Ecto neural progenitor cell (in vitro differentiated cells): Measurements from ENCODE around the gene SLC22A3.
"Not testable (repeated sequence)": the region's sequence is repeated elsewhere in the genome, so short reads cannot be mapped to it uniquely, and the experiment has no call there.

Source experiments
- DNase-seq: peaks from one replicate; pipeline ENCODE4 v3.0.0-alpha.2; 2018; ENCODE audit warnings: low spot score

Gene SLC22A3

DNA sequence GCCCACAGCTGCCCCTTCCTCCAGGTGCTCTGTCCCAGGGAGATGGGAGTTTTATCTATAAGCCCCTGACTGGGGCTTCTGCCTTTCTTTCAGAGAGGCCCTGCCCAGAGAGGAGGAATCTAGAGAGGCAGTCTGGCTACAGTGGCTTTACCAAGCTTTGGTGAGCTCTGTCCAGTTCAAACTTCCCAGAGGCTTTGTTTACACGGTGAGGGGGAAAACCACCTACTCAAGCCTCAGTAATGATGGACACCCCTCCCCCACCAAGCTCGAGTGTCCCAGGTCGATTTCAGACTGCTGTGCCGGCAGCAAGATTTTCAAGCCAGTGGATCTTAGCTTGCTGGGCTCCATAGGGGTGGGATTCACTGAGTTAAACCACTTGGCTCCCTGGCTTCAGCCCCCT, 25.4 kb downstream of the SLC22A3 start:
- not testable (repeated sequence) for DNase-seq

DNA sequence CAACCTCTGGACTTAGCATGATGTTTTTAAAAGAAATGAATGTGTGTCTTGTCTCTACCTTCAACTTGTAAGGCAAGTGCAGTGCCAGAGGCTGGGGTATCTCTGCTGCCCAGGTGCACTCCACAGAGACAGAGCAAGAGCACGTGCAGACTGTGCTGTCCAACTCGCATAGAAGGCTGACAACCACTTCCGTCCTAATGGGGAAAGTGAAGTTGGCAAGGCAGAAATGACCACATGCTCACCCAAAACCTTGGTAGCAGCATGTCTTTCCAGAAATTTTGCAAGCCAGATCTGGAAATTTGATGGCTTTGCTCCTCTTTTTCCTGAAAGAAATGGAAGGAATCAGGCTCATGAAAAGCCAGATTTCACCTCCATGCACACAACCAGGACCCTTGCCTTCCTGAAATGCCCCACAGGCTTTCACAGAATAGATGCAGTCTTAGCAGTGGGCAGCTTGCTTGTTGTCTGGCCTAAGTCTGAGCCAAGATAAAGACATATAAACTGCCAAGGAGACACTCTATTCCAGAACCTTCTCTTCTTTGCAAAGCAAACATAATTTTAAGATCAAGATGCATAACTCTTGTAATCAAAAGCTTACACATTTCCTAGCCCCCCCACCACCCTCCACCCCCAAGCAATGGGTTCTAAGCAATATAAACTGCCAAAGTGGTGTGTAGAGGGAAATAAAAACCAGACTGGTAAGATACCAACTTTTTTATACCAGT, 26.8 kb downstream of the SLC22A3 start:
- no peak for DNase-seq

DNA sequence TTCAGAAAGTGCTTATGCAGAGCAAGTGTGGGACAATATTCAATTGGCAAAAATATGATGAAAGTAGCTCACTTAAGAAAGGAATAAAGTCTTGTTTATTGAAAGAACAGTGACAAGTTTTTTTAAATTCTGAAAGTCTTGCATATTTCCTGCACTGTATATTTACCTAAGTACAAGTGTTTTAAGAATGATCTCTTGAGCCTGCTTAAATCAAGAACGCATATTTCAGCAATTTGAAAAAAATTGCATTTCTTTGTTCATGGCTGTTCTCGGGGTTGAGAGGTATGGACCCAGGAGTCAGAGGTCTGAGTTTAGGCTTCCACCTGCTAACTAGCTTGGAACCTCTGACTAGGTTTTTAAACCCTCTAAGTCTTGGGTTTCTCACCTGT, 27.4 kb downstream of the SLC22A3 start:
- no peak for DNase-seq

DNA sequence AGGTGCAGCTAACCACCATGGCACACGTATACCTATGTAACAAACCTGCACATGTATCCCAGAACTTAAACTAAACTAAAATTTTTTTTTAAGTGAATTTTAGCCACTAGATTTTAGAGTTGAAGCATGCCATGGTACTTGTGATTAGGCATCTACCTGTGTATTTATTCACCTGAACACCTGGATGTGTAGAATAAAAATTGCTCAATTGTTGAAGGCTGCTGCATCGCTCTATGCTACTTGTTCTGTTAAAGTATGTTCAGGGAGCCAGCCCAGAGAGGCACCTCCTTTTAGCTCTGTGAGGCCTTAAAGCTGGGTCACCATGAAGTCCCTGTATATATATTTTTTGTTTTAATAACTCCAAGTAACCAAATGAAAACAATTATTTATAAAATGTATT, 28.3 kb downstream of the SLC22A3 start:
- DNase-seq: no peak

DNA sequence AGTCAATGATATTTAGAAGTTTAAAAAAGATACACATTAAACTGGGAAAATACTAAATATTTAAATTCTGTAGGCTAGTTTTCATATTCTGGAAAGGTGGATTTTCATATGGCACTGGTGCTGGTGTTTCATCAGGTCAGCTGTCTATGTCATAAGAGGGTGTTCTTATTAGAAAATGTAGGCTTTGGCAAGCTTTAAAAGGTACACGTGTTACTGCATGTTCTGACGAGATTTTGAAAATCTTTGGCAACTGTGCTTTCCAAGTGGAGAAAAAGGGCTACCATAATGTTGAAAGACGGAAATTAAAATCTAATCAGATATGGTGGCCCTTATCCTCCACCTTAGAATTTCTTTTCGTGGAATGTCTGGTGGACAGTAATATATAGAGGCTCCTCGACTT, 30.0 kb downstream of the SLC22A3 start:
- no peak for DNase-seq

DNA sequence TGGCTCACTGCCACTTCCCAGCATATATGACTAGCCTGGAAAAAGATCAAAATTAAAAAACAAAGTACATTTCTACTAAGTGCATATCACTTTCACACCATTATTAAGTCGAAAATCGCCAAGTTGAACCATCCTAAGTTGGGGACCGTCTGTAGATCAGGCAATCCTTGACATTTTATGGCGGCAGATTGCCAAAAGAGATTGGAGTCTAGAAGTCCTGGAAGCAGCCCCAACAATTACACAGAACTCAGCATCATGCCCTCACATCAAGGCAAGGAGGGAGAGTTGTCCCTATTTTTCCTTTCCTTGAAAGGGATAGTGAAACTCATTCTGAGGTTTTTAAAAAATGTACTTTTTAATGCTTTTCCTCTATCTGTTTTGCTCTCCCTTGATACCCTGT, 30.7 kb downstream of the SLC22A3 start:
- DNase-seq: no peak

DNA sequence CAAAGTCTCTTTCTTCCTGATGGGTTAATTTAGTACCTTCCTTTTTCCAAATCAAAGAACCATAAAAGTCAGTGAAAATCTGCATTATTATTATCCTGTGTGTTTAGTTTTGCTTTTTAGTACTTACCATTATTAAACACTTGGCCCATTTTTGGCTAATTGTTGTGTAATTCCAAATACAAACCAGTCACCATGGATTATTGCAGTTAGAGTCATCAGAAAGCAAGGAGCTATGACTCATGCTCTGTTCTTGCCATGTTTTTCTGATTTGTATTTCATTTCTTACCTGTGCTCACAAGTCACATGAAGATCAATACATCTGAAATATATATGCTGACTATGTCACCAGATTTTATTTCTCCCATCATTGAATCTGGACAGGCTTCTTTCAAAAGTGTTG, 31.3 kb downstream of the SLC22A3 start:
- no peak for DNase-seq

DNA sequence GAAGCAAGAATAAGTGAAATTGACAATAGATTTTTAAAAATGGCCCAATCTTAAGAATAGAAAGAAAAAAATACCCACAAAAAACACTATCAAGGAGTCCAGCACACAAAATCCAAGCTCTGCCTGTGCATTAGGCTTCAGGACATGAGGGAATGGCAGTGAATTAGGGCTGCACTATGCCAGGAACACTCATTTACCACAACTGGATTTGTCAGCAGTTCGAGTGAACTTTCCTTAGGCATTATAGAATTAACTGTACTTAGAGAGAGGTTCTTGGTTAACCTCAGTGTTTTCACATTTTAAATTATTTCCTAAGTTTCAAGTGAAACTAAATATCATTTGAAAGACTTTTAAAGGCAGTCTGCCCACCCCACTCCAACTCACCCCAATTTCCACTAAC, 34.8 kb downstream of the SLC22A3 start:
- no peak for DNase-seq

DNA sequence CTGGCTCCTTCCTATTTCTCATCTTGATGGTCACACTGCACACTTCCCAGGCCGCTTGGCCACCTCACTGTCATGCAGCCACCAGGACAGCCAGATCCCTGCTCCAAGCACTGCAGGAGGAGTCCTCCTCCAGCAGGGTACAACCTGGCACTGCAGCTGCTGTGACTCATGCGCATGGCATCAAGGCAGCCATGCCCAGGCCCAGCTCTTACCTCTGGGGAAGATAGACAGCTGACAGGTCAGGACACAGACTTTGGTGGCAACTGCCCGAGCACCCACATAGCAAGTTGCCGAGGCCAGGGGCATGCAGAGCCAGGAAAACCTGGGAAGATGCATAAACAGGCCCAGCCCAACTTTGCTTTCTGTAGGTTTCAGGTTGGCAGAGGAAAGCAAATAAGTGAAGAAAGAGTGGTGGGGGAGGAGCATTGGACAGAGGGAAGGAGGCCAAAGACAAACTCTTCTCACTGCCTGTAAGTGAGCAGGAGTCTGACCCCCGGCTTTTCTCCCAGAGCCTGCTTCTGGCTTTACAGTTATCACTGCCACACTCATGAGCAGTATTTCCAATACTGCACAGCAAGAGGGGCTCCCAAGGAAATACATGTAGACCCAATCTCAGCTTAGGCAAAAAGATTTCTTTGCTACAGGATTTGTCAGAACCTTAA, 38.8 kb downstream of the SLC22A3 start:
- no peak for DNase-seq

DNA sequence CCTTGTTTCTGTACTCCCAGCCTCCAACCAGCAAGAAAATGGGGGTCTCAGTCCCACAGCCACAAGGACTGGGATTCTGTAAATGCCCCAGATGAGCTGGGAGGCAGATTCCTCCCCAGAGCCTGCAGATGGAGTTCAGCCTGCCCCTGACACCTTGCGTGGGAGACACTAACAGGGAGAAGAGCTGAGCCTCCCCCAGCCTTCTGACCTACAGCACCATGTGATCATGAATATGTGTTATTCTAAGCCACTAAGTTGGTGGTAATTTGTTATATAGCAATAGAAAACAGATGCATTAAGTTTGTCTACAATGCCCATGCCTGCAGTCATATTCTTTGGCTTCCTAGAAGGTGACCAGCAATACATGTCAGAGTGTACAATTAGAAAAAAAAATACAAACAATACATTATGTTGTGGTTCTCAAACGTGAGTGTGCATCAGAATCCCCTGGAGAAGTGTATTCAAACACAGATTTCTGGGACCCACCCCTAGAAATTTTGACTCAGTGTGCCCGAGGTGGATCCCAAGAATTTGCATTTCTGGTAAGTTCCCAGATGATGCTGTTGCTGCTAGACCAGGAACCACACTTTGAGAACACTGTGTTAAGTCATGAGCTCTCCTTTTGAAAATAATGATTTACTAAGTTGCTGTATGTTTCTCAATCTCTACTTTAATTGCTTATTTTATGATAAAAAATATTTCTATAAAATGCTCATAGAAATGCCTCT, 39.9 kb downstream of the SLC22A3 start:
- no peak for DNase-seq

DNA sequence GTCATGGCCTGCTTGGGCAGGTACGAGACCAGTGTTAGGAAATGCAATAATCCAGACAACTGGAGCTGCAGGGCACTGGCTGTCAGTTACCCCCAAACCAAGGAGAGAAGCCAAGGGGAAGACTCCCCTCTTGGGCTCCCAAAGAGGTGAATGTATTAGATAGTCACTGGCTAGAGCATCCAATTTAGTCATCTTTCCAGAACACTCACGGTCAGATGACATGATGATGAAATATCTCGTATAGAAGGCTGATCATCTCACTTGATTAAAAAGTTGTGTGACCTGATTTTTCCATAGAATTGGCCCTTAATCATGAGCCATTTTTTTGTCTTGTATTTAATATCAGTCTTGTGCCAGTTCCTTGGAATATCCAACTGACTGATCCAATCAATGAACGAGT, 40.7 kb downstream of the SLC22A3 start:
- DNase-seq: no peak

DNA sequence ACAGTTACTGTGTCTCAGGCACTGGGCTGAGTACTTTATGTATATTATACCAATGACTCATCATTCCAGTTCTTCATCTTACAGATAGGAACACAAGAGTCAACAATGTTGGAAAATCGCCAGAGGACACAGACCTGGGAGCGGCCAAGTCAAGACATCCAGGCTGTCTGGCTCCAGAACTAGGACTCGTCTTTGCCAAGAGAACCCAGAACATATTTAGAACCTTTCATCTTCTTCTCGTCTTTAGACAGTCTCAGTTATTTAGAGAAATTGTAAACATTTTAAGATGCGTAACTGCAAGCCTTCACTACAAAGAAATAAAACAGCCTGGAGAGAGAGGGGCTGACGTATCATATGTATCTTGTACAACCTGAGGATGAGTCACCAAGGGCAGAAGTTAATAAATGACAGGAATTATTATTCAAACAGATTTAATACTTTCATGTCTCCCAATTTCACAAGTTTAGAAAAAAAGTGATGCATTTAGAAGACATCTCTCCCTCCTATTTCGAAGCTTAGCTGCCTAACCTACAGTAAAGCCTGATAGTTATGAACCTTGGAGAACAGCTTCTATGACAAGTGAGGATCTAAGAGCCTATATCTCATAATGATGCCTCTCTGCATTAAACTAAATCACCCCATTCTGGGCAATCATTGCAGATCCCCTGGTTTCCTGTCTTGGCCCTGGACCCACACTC, 43.4 kb downstream of the SLC22A3 start:
- DNase-seq: no peak

DNA sequence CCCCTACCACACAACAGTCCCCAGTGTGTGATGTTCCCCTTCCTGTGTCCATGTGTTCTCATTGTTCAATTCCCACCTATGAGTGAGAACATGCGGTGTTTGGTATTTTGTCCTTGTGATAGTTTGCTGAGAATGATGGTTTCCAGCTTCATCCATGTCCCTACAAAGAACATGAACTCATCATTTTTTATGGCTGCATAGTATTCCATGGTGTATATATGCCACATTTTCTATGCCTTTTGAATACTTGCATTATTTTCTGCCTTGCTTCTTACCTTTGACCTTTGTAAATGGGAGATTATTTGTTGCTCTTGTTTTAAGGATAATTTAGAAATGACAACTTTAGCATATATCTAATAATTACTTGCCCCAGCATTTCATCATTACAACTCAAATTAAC, 45.3 kb downstream of the SLC22A3 start:
- DNase-seq: not testable (repeated sequence)

DNA sequence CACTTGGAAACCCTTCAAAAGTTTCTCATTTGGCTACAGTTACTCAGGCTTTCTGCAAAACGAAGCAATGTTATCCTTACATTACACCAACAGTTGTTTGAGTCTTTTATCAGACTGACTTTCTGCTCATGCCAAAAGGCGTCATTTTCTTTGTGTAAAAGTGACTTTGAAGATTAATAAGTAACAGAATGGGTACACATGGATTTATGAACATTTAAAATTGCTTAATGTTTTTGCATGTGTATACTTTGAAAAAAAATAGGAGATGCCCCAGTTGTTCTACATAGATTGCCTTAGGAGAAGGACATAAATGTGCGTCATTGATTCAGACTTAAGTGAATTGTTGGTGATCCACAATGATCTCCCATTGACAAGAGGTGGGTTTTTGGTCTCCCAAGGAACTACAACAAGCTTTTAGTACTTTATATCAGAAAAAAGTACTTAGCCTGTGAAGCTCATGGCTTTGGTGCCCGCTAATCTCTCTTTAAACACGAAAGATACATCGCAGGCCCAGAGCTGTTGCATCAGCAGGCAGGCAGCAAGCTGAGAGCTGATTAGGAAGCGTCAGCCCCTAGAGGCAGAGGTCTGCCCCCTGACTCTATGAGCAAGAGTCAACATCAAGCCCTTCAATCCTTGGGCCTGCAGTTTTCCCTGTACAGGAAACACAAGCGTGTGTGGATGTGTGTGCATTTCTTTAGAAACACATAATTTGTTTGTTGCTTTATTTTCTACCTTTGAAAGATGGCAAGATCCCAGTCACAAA, 45.9 kb downstream of the SLC22A3 start:
- DNase-seq: peak; percentile 54

DNA sequence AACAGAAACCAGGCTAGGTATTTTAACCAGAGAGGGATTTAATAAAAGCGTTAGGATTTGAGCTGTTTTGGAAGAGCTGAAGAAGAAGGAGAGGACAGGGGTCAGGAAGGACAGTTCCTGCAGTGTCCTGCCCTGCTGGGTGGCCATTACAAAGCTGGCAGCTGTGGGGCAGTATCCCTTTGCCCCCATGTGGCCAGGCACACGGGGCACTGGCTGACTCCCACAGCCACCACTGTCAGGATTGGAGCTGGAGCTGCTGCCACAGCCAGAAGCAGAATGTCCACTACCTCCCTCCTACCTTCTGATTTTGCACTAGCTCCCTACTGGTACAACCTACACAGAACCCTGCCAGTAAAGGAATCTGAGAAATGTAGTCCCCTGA, 46.5 kb downstream of the SLC22A3 start:
- DNase-seq: no peak

DNA sequence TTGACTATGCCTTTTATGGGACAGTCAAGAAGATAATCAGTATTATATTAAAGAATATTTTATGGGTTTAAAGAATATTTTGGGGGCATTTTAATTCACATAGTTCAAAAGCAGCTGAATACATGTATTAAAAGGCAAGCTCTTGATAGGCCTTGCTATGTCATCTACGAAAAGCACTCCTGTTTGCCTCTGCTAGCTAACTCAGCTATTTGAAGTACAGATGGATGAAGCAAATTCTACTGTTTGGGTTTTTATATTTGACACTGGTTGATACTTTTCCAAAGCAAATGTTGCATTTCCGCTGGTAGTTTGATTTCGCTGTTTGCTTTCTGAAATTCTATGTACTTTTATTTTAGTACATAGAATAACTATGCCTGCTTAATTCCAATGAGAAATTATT, 47.0 kb downstream of the SLC22A3 start:
- DNase-seq: no peak

DNA sequence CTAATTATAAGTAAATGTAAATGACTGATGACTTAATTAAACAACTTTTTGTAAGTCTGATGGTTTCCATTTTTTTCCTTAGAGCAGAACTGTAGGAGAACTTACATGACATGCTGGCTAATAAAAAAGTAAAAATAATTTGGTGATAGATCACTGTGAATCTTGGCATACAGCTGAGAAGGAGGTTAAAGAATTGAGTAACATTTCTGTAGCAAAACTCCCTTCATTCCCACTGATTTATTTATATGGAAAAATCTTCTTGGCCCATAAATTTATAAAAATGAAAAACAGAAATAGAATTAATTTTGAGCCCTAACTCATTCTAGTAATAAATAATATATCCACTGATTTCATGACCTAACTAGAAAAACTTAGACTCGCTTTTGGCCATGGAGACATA, 48.1 kb downstream of the SLC22A3 start:
- no peak for DNase-seq

DNA sequence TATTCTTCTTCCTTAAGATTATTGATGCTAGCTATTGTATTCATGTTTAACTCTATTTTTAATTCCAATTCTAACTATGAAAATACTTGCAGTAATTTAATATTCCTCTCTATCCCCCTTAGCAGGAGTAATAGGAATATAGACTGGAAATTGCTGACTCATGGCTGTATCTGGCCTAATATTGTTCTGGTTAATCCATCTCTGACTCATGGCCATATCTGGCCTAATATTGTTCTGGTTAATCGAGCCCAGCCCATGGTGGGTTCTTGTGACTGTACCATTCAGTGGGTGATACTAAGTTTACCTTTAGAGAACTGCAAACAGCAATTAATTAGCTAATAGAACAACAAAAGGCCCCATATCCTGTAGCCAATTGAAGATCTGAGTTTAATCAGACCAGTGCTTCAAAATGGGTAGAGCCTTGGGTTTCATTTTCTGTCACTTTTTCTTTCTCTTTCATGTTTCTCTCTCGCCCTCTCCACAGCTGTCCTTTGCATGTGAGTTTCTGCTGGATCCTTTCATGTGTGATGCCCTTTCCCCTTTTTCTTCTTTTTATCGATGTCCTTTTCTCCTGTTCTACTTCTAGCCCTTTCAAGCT, 50.6 kb downstream of the SLC22A3 start:
- no peak for DNase-seq

DNA sequence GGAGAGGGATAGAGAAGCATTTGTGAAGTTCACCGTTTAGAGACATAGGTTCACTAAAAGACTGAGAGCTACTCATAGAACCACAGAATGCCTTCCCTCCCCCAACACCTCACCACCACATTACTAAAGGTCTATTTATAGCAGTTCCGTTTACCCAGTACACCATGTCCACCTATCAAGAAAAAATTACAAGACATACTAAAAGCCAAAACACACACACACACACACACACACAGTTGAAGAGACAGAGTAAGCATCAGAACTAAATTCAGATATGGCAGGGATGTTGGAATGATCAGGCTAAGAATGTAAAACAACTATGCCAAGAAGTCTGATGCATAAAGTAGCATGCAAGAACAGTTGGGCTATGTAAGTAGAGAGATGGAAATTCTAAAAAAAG, 52.3 kb downstream of the SLC22A3 start:
- DNase-seq: no peak

DNA sequence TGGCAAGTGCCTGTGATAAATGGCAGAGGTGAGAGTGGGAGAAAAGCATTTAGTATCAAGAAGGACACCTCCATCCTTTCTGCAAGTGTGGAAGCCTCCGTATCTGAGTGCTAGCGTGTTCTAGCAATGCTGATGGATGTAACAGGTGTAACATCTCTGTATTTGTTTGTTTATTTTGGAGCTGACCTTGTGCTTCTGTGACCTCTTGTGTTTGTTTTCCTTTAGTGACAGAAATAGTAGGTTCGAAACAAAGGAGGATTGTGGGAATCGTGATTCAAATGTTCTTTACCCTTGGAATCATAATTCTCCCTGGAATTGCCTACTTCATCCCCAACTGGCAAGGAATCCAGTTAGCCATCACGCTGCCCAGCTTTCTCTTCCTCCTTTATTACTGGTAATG, 60.4 kb downstream of the SLC22A3 start:
- DNase-seq: no peak

DNA sequence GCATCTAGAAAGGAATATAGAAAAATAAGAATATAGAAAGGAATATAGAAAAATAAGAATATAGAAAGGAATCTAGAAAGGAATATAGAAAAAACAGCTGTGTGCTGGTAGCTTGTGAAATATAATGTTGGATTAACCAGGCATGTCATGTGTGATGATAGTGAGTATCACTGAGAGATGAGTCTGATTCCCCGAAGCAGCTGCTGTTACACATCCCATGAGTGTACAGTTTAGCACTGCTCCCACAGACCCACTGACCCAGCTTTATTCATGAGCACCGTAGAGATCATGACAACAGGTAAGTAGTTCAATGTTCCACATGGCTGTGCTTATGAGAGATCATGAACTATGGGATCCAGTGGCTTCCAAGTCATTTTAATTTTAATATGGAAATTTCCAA, 64.8 kb downstream of the SLC22A3 start:
- DNase-seq: no peak

DNA sequence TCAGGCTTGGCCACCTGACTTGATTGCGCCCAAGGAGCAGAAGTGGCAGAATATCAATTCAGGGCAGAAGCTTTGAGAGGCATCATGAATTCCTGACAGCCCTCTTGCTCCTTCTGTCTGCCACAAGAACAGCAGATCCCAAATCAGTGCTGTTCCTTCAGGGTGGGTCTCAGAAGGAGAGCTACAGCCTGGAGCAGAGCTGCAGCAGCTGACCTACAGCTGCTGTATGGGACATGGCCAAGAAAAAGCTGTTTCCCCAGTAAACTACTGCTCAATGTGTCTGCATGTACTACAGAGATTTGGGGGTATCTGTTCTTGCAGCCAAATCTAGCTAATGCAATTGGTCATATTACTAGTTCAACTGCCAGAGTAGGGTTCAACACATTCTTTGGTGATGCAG, 69.0 kb downstream of the SLC22A3 start:
- no peak for DNase-seq
